Islet of Langerhans (tissue), 1 donor: Measurements from ENCODE around the gene DOCK10.
"Not testable (repeated sequence)": the region's sequence is repeated elsewhere in the genome, so short reads cannot be mapped to it uniquely, and the experiment has no call there.

ENCODE experiments used
- FAIRE-seq: peaks from one replicate; lab custom pipeline; 2011; peaks lifted over from hg19 to GRCh38; lab: Jason Lieb, UNC

Gene DOCK10

GRCh38 chr2:224918626-224919471, 123.4 kb downstream of the DOCK10 start:
- no peak for FAIRE-seq

- not testable (repeated sequence) for FAIRE-seq
Measured at GRCh38 chr2:224917246-224917645, 125.0 kb downstream of the DOCK10 start.

- no peak for FAIRE-seq
Measured at GRCh38 chr2:224915136-224915535, 127.1 kb downstream of the DOCK10 start.

- peak; percentile 5 for FAIRE-seq
Measured at GRCh38 chr2:224910574-224910925, 131.7 kb downstream of the DOCK10 start.

GRCh38 chr2:224909885-224910573, 132.2 kb downstream of the DOCK10 start:
- peak; percentile 98 for FAIRE-seq

- no peak for FAIRE-seq
Measured at GRCh38 chr2:224908818-224909217, 133.4 kb downstream of the DOCK10 start.

- FAIRE-seq = no peak
Measured at GRCh38 chr2:224904381-224904780, 137.9 kb downstream of the DOCK10 start.

GRCh38 chr2:224903621-224904020, 138.6 kb downstream of the DOCK10 start:
- FAIRE-seq = peak; percentile 45

- peak; percentile 97 for FAIRE-seq
Measured at GRCh38 chr2:224901121-224901676, 141.1 kb downstream of the DOCK10 start.

GRCh38 chr2:224895377-224895776, 146.9 kb downstream of the DOCK10 start:
- FAIRE-seq = peak; percentile 17

GRCh38 chr2:224894356-224894755, 147.9 kb downstream of the DOCK10 start:
- no peak for FAIRE-seq

- FAIRE-seq = no peak
Measured at GRCh38 chr2:224893848-224894247, 148.4 kb downstream of the DOCK10 start.

GRCh38 chr2:224892574-224893204, 149.6 kb downstream of the DOCK10 start:
- no peak for FAIRE-seq

GRCh38 chr2:224890372-224890771, 151.9 kb downstream of the DOCK10 start:
- FAIRE-seq = no peak

GRCh38 chr2:224887141-224887540, 155.1 kb downstream of the DOCK10 start:
- FAIRE-seq = no peak

- FAIRE-seq = no peak
Measured at GRCh38 chr2:224885836-224886547, 156.3 kb downstream of the DOCK10 start.

GRCh38 chr2:224885291-224885690, 157.0 kb downstream of the DOCK10 start:
- FAIRE-seq = no peak

GRCh38 chr2:224884188-224884587, 158.1 kb downstream of the DOCK10 start:
- no peak for FAIRE-seq

- FAIRE-seq = peak; percentile 78
Measured at GRCh38 chr2:224883700-224884099, 158.6 kb downstream of the DOCK10 start.

GRCh38 chr2:224883172-224883516, 159.1 kb downstream of the DOCK10 start:
- no peak for FAIRE-seq

- peak; percentile 79 for FAIRE-seq
Measured at GRCh38 chr2:224882291-224883171, 159.7 kb downstream of the DOCK10 start.
